HL-60/S4 treated with phorbol 12-myristate 13-acetate at 8.2 ng/mL for 4 days and 3 days (cell line): Measurements from ENCODE around the gene CATSPERZ.

Experiments
- in situ Hi-C: fragments of 300-500 bp; cut with MboI; formaldehyde crosslinking; loops from 2 replicates; pipeline ENCODE4 v1.15.0; 2022; ENCODE audit warnings: low sequenced_read_pairs

CATSPERZ gene

GRCh38 chr11:64284962-64285884 lies 14.9 kb upstream of the CATSPERZ start, which contains the start of gene GPR137:
GPR137 (plus strand) TSS chr11:64285848; CDS start chr11:64286525, 677 bp downstream.
- in situ Hi-C loops, result no loop called here

- in situ Hi-C loops, result no loop called here
These were observed 14.0 kb upstream of the CATSPERZ start for GRCh38 chr11:64285885-64286800.

GRCh38 chr11:64286801-64287159 lies 13.4 kb upstream of the CATSPERZ start:
- in situ Hi-C loops, result no loop called here

- in situ Hi-C loops, result no loop called here
These were observed 12.3 kb upstream of the CATSPERZ start for GRCh38 chr11:64287676-64288352.

GRCh38 chr11:64288353-64288750 lies 11.8 kb upstream of the CATSPERZ start:
- in situ Hi-C loops, result no loop called here

- in situ Hi-C loops, result no loop called here
These were observed 11.1 kb upstream of the CATSPERZ start for GRCh38 chr11:64289002-64289564.

- in situ Hi-C loops, result no loop called here
These were observed 9.6 kb upstream of the CATSPERZ start for GRCh38 chr11:64290352-64291261.

- in situ Hi-C loops, result no loop called here
These were observed 8.9 kb upstream of the CATSPERZ start, which contains the start of gene KCNK4 for GRCh38 chr11:64291262-64291751. KCNK4 (plus strand) TSS chr11:64291302; CDS start chr11:64293019, 1,717 bp downstream.

- in situ Hi-C loops, result no loop called here
These were observed 8.3 kb upstream of the CATSPERZ start for GRCh38 chr11:64291752-64292459.

GRCh38 chr11:64292460-64293254 lies 7.5 kb upstream of the CATSPERZ start:
- in situ Hi-C loops, result no loop called here

GRCh38 chr11:64294774-64295173 lies 5.4 kb upstream of the CATSPERZ start:
- in situ Hi-C loops, result no loop called here

GRCh38 chr11:64295760-64296159 lies 4.4 kb upstream of the CATSPERZ start:
- in situ Hi-C loops, result no loop called here

- in situ Hi-C loops, result no loop called here
These were observed 3.9 kb upstream of the CATSPERZ start for GRCh38 chr11:64296236-64296635.

GRCh38 chr11:64296830-64297698 lies 3.1 kb upstream of the CATSPERZ start:
- in situ Hi-C loops, result no loop called here

GRCh38 chr11:64297699-64298358 lies 2.3 kb upstream of the CATSPERZ start:
- in situ Hi-C loops, result no loop called here
